ENCODE measurements around the gene TLE1.

The TLE1 gene

GRCh38 chr9:81626511-81626910 is 62.8 kb downstream of the TLE1 start:
- peak; percentile 15 for DNase-seq (ENCODE audit: low read depth)
- no peak for TF ChIP-seq CTCF (conservative IDR thresholded peaks at IDR 0.05; ENCODE audit: control insufficient read depth, insufficient read depth, low read depth, low read length)
- no peak overlapping the region for H3K4me3 ChIP-seq (ENCODE audit: control insufficient read depth, low read depth, low read length)

- no peak for DNase-seq (ENCODE audit: low read depth)
- TF ChIP-seq CTCF (conservative IDR thresholded peaks at IDR 0.05; ENCODE audit: control insufficient read depth, insufficient read depth, low read depth, low read length): no peak
- no peak overlapping the region for H3K4me3 ChIP-seq (ENCODE audit: control insufficient read depth, low read depth, low read length)
Measured at GRCh38 chr9:81625969-81626368, 63.4 kb downstream of the TLE1 start.

- no peak for DNase-seq (ENCODE audit: low read depth)
- no peak for TF ChIP-seq CTCF (conservative IDR thresholded peaks at IDR 0.05; ENCODE audit: control insufficient read depth, insufficient read depth, low read depth, low read length)
- H3K4me3 ChIP-seq (ENCODE audit: control insufficient read depth, low read depth, low read length): no peak overlapping the region
Measured at GRCh38 chr9:81623778-81624177, 65.6 kb downstream of the TLE1 start.

- no peak for DNase-seq (ENCODE audit: low read depth)
- TF ChIP-seq CTCF (conservative IDR thresholded peaks at IDR 0.05; ENCODE audit: control insufficient read depth, insufficient read depth, low read depth, low read length): no peak
- no peak overlapping the region for H3K4me3 ChIP-seq (ENCODE audit: control insufficient read depth, low read depth, low read length)
Measured at GRCh38 chr9:81622471-81623255, 66.7 kb downstream of the TLE1 start.

- no peak for DNase-seq (ENCODE audit: low read depth)
- no peak overlapping the region for H3K4me3 ChIP-seq (ENCODE audit: control insufficient read depth, low read depth, low read length)
- no peak for TF ChIP-seq CTCF (conservative IDR thresholded peaks at IDR 0.05; ENCODE audit: control insufficient read depth, insufficient read depth, low read depth, low read length)
Measured at GRCh38 chr9:81621785-81622259, 67.5 kb downstream of the TLE1 start.

GRCh38 chr9:81621118-81621517 is 68.2 kb downstream of the TLE1 start:
- TF ChIP-seq CTCF (conservative IDR thresholded peaks at IDR 0.05; ENCODE audit: control insufficient read depth, insufficient read depth, low read depth, low read length): no peak

More at GRCh38 chr9:81621118-81621517, 68.2 kb downstream of the TLE1 start:
- DNase-seq (ENCODE audit: low read depth): no peak
- no peak overlapping the region for H3K4me3 ChIP-seq (ENCODE audit: control insufficient read depth, low read depth, low read length)
